PFSK-1 (cell line): ENCODE results near the gene XIRP2.

ENCODE experiments used
- FOXP2 ChIP-seq: optimal IDR thresholded peaks from 2 replicates; pipeline ENCODE3; 2011; ENCODE audit warnings: borderline replicate concordance, control low read depth, inconsistent platforms; ENCODE audit not compliant: insufficient read depth; ENCODE audit errors: extremely low read length, extremely low read depth
- POLR2AphosphoS5 ChIP-seq: IDR thresholded peaks from 2 replicates; pipeline ENCODE4 v1.6.1; 2012; ENCODE audit warnings: low read depth, mild to moderate bottlenecking, control low read depth, low read length, moderate library complexity
- REST ChIP-seq, 2 experiments: IDR thresholded peaks; 2 replicates each; pipeline versions ENCODE4 v1.6.1 to v1.8.0; 2011 to 2012; ENCODE audit warnings: low read depth in 2 of 2, low read length in 2 of 2, control low read depth in 1 of 2, inconsistent platforms in 1 of 2, mild to moderate bottlenecking in 1 of 2, moderate library complexity in 1 of 2; ENCODE audit not compliant: insufficient read depth in 1 of 2
- SIN3A ChIP-seq: IDR thresholded peaks from 2 replicates; pipeline ENCODE4 v1.6.1; 2012; ENCODE audit warnings: mild to moderate bottlenecking, low read length, moderate library complexity, borderline replicate concordance; ENCODE audit not compliant: insufficient read depth
- TAF1 ChIP-seq: IDR thresholded peaks from 2 replicates; pipeline ENCODE4 v1.6.1; 2012; ENCODE audit warnings: low read length, control low read depth, borderline replicate concordance; ENCODE audit not compliant: insufficient read depth

Gene XIRP2

GRCh38 chr2:167240671-167241070, 352.4 kb downstream of the XIRP2 start:
- TF ChIP-seq SIN3A (no peak), FOXP2 (no peak), TAF1 (no peak), POLR2AphosphoS5 (no peak), REST (IDR thresholded peaks at IDR 0.05; ENCODE audit: insufficient read depth in 1 of 2, low read depth in 2 of 2, low read length in 2 of 2) (no peak)

- TF ChIP-seq REST (IDR thresholded peaks at IDR 0.05; ENCODE audit: insufficient read depth in 1 of 2, low read depth in 2 of 2, low read length in 2 of 2) (no peak), FOXP2 (no peak), SIN3A (no peak), TAF1 (no peak), POLR2AphosphoS5 (no peak)
Measured at GRCh38 chr2:167249197-167249596, 360.9 kb downstream of the XIRP2 start.

GRCh38 chr2:167253025-167253424, 364.7 kb downstream of the XIRP2 start:
- TF ChIP-seq TAF1, result no peak
- TF ChIP-seq SIN3A, result no peak
- no peak for TF ChIP-seq FOXP2
- no peak for TF ChIP-seq REST (IDR thresholded peaks at IDR 0.05; ENCODE audit: insufficient read depth in 1 of 2, low read depth in 2 of 2, low read length in 2 of 2)
- TF ChIP-seq POLR2AphosphoS5, result no peak

GRCh38 chr2:167254721-167255120, 366.4 kb downstream of the XIRP2 start:
- TF ChIP-seq TAF1 (no peak), FOXP2 (no peak), SIN3A (no peak), REST (IDR thresholded peaks at IDR 0.05; ENCODE audit: insufficient read depth in 1 of 2, low read depth in 2 of 2, low read length in 2 of 2) (no peak), POLR2AphosphoS5 (no peak)

- TF ChIP-seq FOXP2 (no peak), REST (IDR thresholded peaks at IDR 0.05; ENCODE audit: insufficient read depth in 1 of 2, low read depth in 2 of 2, low read length in 2 of 2) (no peak), SIN3A (no peak), TAF1 (no peak), POLR2AphosphoS5 (no peak)
Measured at GRCh38 chr2:167258712-167259111, 370.4 kb downstream of the XIRP2 start.
